Dermis blood vessel endothelial cell (primary cell): ENCODE results near the gene LRCH4. TPM values are rescaled to one million over a fixed set of nuclear protein-coding genes. Genes with fewer than 3 reads are reported as not detected.
"Not testable (repeated sequence)": the region's sequence is repeated elsewhere in the genome, so short reads cannot be mapped to it uniquely, and the experiment has no call there.

Experiments
- DNase-seq: peaks from one replicate; pipeline ENCODE4 v3.0.0; 2010
- total RNA-seq: library from RNA; depleted of rRNA; stranded (reverse); fragments of >200 nt; gene quantifications from 2 replicates; pipeline ENCODE4 v1.2.3, GENCODE V29; 2014

The LRCH4 gene
- total RNA-seq, 1 donor from 2014 or later = 20.3 TPM

- DNase-seq = no peak
Observed at GRCh38 chr7:100567031-100567730, 18.7 kb downstream of the LRCH4 start.

GRCh38 chr7:100566018-100566531, 19.9 kb downstream of the LRCH4 start:
- DNase-seq = no peak

GRCh38 chr7:100565133-100565571, 20.8 kb downstream of the LRCH4 start:
- no peak for DNase-seq

- DNase-seq = not testable (repeated sequence)
Observed at GRCh38 chr7:100564405-100564804, 21.5 kb downstream of the LRCH4 start.

GRCh38 chr7:100563809-100564400, 22.0 kb downstream of the LRCH4 start:
- DNase-seq = peak; percentile 83

GRCh38 chr7:100563100-100563564, 22.8 kb downstream of the LRCH4 start:
- DNase-seq = no peak

GRCh38 chr7:100562195-100563099, 23.5 kb downstream of the LRCH4 start:
- no peak for DNase-seq

GRCh38 chr7:100561491-100562194, 24.3 kb downstream of the LRCH4 start:
- no peak for DNase-seq

GRCh38 chr7:100559127-100559526, 26.8 kb downstream of the LRCH4 start:
- peak; percentile 39 for DNase-seq

GRCh38 chr7:100556541-100556940, 29.4 kb downstream of the LRCH4 start:
- no peak for DNase-seq

- DNase-seq = no peak
Observed at GRCh38 chr7:100555701-100556100, 30.2 kb downstream of the LRCH4 start.

- no peak for DNase-seq
Observed at GRCh38 chr7:100553032-100553431, 32.9 kb downstream of the LRCH4 start.

- DNase-seq = no peak
Observed at GRCh38 chr7:100552532-100552931, 33.4 kb downstream of the LRCH4 start.

GRCh38 chr7:100548446-100548845, 37.5 kb downstream of the LRCH4 start:
- DNase-seq = not testable (repeated sequence)

GRCh38 chr7:100547872-100548271, 38.1 kb downstream of the LRCH4 start:
- DNase-seq = peak; percentile 82

- DNase-seq = peak; percentile 59
Observed at GRCh38 chr7:100546926-100547800, 38.8 kb downstream of the LRCH4 start.

GRCh38 chr7:100546129-100546925, 39.6 kb downstream of the LRCH4 start:
- DNase-seq = peak; percentile 84

GRCh38 chr7:100545360-100546128, 40.4 kb downstream of the LRCH4 start:
- peak; percentile 91 for DNase-seq

- DNase-seq = peak; percentile 32
Observed at GRCh38 chr7:100544967-100545359, 41.0 kb downstream of the LRCH4 start.

- no peak for DNase-seq
Observed at GRCh38 chr7:100544386-100544785, 41.5 kb downstream of the LRCH4 start.
